Cortex of kidney (tissue), 1 donor: ENCODE data around the gene CRIP1.

Experiments used
- DNase-seq: peaks from one replicate; lab custom pipeline; 2025; lab: John Stamatoyannopoulos, UW

CRIP1 gene

GRCh38 chr14:105492971-105493871 lies 6.5 kb downstream of the CRIP1 start:
- no peak for DNase-seq

- DNase-seq, result no peak
Observed at GRCh38 chr14:105493921-105494605, 7.4 kb downstream of the CRIP1 start.

- no peak for DNase-seq
Observed at GRCh38 chr14:105494606-105494929, 7.9 kb downstream of the CRIP1 start.

GRCh38 chr14:105495101-105495989 lies 8.7 kb downstream of the CRIP1 start:
- DNase-seq, result no peak

- DNase-seq, result no peak
Observed at GRCh38 chr14:105495990-105496830, 9.5 kb downstream of the CRIP1 start.

- DNase-seq, result no peak
Observed at GRCh38 chr14:105496831-105497591, 10.3 kb downstream of the CRIP1 start.

GRCh38 chr14:105497671-105498429 lies 11.2 kb downstream of the CRIP1 start:
- no peak for DNase-seq

- DNase-seq, result no peak
Observed at GRCh38 chr14:105498430-105499255, 12.0 kb downstream of the CRIP1 start.

GRCh38 chr14:105499256-105500035 lies 12.8 kb downstream of the CRIP1 start:
- no peak for DNase-seq

- no peak for DNase-seq
Observed at GRCh38 chr14:105500036-105500725, 13.5 kb downstream of the CRIP1 start.

- no peak for DNase-seq
Observed at GRCh38 chr14:105500726-105501101, 14.0 kb downstream of the CRIP1 start.

GRCh38 chr14:105501504-105502291 lies 15.0 kb downstream of the CRIP1 start:
- DNase-seq, result no peak

- no peak for DNase-seq
Observed at GRCh38 chr14:105502446-105503295, 16.0 kb downstream of the CRIP1 start.

- DNase-seq, result no peak
Observed at GRCh38 chr14:105503296-105503640, 16.6 kb downstream of the CRIP1 start.

GRCh38 chr14:105503935-105504692 lies 17.4 kb downstream of the CRIP1 start:
- no peak for DNase-seq
